ENCODE results near the gene PTPRM.

- TF ChIP-seq EP300 (IDR thresholded peaks at IDR 0.05), result no peak
- no peak for TF ChIP-seq CTCF (IDR thresholded peaks at IDR 0.05)
- TF ChIP-seq POLR2A (IDR thresholded peaks at IDR 0.05), result no peak
- no peak for TF ChIP-seq POLR2AphosphoS5 (IDR thresholded peaks at IDR 0.05)
These were observed 96.5 kb downstream of the PTPRM start for GRCh38 chr18:7663366-7664312.

Data from sigmoid colon (tissue), 4 donors.